ENCODE measurements around the gene EDRF1.
"Not testable (repeated sequence)": the region's sequence is repeated elsewhere in the genome, so short reads cannot be mapped to it uniquely, and the experiment has no call there.

The EDRF1 gene

GRCh38 chr10:125719173-125720001 lies at the start of gene EDRF1:
TSS of gene EDRF1 (plus strand) at chr10:125719709. CDS start at chr10:125719808, 99 bp downstream.
- DNase-seq (ENCODE audit: low spot score), result peak; percentile 99

DNA sequence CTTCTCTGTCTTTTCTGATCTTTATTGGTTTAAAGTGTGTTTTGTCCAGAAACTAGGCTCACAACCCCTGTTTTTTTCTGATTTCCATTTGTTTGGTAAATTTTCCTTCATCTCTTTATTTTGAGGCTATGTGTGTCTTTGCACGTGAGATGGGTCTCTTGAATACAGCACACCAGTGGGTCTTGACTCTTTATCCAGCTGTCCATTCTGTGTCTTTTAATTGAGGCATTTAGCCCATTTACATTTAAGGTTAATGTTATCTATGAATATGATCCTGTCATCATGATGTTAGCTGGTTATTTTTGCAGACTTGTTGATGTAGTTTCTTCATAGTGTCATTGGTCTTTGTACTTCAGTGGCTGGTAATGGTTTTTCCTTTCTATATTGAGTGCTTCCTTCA lies 46.6 kb upstream of the EDRF1 start:
- DNase-seq (ENCODE audit: low spot score), result no peak

DNA sequence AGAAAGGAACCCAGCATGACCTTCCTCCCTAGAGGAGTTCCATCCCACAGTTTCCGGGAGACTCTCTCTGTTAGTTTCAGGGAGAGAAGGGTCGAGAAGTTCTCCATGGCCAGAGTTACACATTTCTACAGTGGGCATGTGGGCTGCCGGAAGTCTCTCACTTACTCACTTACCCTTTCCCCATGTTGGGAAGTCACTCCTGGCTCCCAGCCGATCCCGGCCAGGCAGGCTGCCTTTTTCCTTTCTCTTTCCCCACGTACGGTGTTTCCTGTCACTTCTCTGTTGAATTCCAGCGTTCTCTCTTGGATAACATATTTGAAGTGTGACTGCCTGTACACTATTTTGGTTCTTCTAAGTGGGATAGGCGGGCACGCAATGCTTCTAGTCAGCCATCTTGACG lies 40.1 kb upstream of the EDRF1 start:
- no peak for DNase-seq (ENCODE audit: low spot score)

DNA sequence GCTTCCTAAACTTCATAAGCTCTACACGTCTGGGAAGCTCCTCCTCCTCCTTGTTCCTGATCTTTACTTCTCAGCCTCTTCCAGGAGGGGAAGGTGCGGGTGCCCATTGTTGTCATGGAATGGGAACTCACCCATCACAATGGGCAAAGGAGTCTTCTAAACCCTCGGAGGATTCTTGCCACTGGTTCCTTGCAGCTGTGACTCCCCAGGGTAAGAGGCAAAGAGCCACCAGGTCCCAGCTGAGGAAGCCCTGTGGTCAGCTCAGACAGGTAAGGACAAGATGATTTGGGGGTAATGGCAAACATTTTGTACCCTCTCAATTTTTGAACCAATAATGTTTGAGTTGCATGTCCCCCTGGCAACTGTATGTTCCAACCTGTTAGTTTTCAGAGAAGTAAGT lies 36.4 kb upstream of the EDRF1 start, which contains the start of gene TEX36:
TSS of gene TEX36 (minus strand) at position 101 of the 400 bp plus-strand sequence. CDS start 174 bp downstream, outside the sequence.
- DNase-seq (ENCODE audit: low spot score), result no peak

DNA sequence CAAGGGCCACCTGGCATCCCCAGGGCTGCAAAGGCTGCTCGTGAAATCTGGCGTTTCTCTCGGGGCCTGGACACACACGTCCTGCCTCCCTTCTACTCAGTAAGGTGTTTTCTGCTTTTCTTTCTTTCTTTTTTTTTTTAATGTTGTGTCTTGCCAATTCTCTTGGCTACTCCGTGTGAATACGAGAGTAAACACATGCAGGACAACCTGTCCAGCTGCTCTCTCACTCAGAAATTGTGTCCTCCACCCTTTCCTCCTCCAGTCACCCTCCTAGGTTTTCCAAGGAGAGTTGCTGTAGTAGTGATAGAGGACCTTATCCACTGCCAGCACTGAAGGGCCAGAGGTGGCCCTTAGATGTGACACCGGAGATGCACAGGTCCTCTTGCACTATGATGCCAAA lies 35.7 kb upstream of the EDRF1 start:
- DNase-seq (ENCODE audit: low spot score), result no peak

DNA sequence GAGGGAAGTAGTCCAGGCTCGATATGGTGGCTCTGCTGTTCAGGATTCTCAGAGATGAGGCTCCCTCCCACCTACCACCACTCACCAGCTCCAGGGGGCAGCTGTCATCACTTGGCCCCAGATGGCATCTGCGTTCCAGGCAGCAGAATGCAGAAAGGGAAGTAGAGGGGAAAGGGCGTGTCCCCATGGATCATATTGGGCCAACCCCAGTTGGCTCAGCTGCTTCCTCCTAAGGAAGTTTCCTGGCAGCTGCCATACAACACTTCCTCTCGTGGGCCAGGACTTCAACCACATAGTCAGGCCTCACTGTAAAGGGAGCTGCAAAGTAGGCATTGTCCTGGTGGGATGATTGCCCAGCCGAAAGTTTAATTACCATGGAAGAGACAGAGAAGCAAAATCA lies 34.9 kb upstream of the EDRF1 start:
- DNase-seq (ENCODE audit: low spot score), result no peak

- DNase-seq (ENCODE audit: low spot score), result no peak
Measured at GRCh38 chr10:125687507-125688185, 31.9 kb upstream of the EDRF1 start.

DNA sequence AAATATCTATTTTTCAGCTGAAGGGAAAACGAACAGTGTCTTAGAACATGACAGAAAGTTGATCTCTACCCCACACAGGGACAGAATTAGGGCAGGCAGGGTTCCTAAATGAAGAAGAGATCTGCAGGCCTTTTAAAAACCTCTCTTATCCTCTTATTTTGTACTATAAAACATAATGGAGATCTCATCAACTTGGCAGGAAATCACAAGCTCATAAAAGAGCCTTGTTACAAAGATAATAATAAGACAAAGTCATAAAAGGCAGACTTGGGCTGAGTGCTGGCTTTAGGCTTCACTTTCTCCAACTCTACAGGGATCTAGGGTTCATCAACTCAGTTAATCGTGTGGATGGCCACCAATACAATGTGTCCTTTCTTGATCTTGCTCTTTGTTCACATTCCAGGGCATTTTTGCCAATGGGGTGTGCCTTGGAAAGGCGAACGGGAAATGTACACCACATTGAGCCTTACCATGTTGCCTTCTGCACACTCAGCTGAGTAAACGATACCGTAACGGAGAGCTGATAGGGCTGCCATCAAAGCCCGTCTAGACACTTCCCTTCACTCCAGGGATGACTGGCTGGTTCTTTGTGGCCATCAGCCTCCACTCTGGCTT lies 29.4 kb upstream of the EDRF1 start:
- DNase-seq (ENCODE audit: low spot score), result no peak

- no peak for DNase-seq (ENCODE audit: low spot score)
Measured at GRCh38 chr10:125691160-125691981, 28.1 kb upstream of the EDRF1 start.

DNA sequence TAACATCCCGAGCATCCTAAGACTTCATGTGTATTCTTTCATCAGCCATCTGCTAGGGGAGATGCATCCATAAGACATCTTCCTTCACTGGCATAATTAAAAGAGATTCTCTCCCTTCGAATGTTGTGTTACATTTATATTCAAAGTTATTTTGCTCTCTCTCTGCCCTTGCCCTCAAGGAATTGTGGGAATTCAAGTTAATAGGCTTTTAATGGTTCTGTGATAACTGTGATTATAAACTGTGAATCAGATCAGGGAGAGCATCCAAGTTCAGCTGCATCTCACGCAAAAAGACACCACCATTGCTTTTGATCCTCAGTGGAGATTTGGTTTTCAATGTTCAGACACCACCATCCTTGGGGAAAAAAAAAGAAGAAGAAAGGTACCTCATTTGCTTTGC lies 27.3 kb upstream of the EDRF1 start:
- DNase-seq (ENCODE audit: low spot score), result no peak

- no peak for DNase-seq (ENCODE audit: low spot score)
Measured at GRCh38 chr10:125692601-125693523, 26.6 kb upstream of the EDRF1 start.

DNA sequence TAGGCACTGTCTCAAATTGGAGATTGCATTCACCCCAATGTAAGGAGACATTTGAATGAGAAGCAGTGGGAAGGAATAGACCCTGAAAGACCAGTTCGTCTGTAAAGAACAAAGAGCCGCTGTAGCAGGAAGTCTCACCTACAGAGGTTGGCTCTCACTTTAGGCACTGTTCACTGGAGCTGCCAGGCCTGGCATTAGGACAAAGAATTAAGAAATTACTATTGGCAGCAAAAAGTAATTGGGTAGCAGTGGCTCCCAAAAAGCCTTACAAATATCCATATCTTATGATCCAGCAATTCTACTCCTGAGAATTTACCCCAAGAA lies 26.0 kb upstream of the EDRF1 start:
- no peak for DNase-seq (ENCODE audit: low spot score)

- DNase-seq (ENCODE audit: low spot score), result no peak
Measured at GRCh38 chr10:125694883-125695282, 24.6 kb upstream of the EDRF1 start.

GRCh38 chr10:125696884-125697283 lies 22.6 kb upstream of the EDRF1 start:
- DNase-seq (ENCODE audit: low spot score), result not testable (repeated sequence)

GRCh38 chr10:125698481-125698998 lies 21.0 kb upstream of the EDRF1 start:
- DNase-seq (ENCODE audit: low spot score), result no peak

GRCh38 chr10:125699562-125700143 lies 19.9 kb upstream of the EDRF1 start:
- DNase-seq (ENCODE audit: low spot score), result no peak

- DNase-seq (ENCODE audit: low spot score), result peak; percentile 12
Measured at GRCh38 chr10:125700355-125700911, 19.1 kb upstream of the EDRF1 start.

DNA sequence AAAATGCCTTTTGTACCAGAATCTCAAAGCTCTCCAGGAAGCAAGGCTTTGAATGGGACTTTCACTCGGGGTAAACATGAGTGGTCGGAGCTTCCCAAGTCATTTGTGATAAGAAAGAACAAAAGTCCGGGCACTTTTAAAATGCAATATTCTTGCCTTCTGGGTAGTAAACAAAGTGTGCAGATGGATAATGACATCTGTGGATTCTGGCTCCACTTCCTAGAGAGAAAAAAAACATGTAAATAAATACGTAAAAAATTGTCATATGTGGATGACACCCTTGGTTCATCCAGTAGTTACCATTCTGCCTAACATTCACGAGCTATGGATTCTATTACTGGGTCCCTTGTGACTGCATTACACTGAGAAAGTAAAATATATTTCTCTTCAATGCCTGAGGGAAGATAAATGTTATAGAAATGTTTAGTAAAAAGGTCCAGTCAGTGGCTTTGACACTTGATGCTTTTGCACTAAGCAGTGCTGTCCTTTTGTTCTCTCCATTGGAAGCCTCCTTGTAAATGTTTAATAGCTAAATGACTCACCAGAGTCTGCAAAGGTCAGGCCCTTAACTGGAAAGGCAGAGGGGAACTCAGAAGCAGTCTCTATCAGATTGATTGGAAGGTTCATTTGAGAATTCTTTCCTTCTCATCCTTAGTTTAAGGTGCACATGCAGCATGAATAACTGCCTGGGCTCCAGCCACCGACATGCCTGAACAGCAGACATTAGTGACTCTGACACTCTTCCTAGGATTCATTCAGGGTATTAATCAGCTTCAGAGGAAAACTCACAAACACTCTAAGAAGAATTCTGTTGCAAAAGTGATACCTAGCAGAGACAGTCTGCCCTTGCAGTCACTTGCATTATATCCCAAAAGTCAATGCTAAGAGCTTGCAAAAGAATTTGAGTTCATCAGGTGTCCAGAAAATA lies 11.7 kb upstream of the EDRF1 start:
- no peak for DNase-seq (ENCODE audit: low spot score)

GRCh38 chr10:125708971-125709503 lies 10.5 kb upstream of the EDRF1 start:
- DNase-seq (ENCODE audit: low spot score), result no peak

Data from RKO (cell line).